Sigmoid colon (tissue), 4 donors: ENCODE measurements around the gene ZNF669.

Experiments
- EP300 ChIP-seq, 4 donors: sonication (generic); formaldehyde crosslinking; IDR thresholded peaks; one replicate each; pipeline ENCODE4 v1.6.1; 2017; ENCODE audit warnings: antibody characterized with exemption in 4 of 4
- POLR2A ChIP-seq, 2 donors: fragments of 450-650 bp; IDR thresholded peaks; one replicate each; pipeline ENCODE4 v1.6.1; 2016; ENCODE audit warnings: antibody characterized with exemption in 2 of 2, mild to moderate bottlenecking in 2 of 2, moderate library complexity in 2 of 2
- TF ChIP-seq, protein P1 (sequence below), 4 experiments: fragments of 450-650 bp in 3 of 4; fragments of 200-600 bp in 1 of 4; IDR thresholded peaks; one replicate each; pipeline ENCODE4 v1.5.1; 2016 to 2019; ENCODE audit warnings: antibody characterized with exemption in 4 of 4, mild to moderate bottlenecking in 3 of 4, moderate library complexity in 2 of 4

DNA sequence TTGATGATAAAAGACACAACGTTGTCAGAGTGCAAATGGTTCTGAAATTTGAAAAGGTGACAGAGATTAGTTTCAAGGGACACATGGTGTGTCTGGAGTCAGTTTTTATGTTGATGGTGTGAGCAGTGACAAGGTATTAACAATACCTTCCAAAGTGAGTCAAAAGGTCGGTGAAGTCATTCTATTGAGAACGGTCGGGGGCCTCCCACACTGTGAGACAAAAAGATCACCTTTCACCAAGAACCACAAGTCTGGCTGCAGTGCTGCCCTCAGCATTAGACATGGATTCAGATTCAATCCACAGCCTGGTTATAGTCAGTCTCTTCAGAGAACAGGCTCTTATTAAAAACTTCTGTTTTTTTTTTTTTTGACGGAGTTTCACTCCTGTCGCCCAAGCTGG is 41.1 kb upstream of the ZNF669 start:
- TF ChIP-seq, protein P1, sequence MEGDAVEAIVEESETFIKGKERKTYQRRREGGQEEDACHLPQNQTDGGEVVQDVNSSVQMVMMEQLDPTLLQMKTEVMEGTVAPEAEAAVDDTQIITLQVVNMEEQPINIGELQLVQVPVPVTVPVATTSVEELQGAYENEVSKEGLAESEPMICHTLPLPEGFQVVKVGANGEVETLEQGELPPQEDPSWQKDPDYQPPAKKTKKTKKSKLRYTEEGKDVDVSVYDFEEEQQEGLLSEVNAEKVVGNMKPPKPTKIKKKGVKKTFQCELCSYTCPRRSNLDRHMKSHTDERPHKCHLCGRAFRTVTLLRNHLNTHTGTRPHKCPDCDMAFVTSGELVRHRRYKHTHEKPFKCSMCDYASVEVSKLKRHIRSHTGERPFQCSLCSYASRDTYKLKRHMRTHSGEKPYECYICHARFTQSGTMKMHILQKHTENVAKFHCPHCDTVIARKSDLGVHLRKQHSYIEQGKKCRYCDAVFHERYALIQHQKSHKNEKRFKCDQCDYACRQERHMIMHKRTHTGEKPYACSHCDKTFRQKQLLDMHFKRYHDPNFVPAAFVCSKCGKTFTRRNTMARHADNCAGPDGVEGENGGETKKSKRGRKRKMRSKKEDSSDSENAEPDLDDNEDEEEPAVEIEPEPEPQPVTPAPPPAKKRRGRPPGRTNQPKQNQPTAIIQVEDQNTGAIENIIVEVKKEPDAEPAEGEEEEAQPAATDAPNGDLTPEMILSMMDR (IDR thresholded peaks at IDR 0.05), result no peak
- TF ChIP-seq POLR2A (IDR thresholded peaks at IDR 0.05) (no peak), EP300 (IDR thresholded peaks at IDR 0.05) (no peak)
